HepG2 (cell line): Measurements from ENCODE around the gene MYH10. TPM values are rescaled to one million over a fixed set of nuclear protein-coding genes. Genes with fewer than 3 reads are reported as not detected.
A peak's percentile ranks its signal among the peaks of the same experiment; 100 is the strongest.

Experiments used
- ATAC-seq: fragments of 200-7000 bp; cut with Tn5 transposase; 3 replicates; pipeline ENCODE4 v1.9.1; 2020; ENCODE audit warnings: mild to moderate bottlenecking, moderate library complexity
- BruUV-seq: library from RNA; stranded (reverse); fragments of 400-500 nt; replicated peaks from 2 replicates; lab custom pipeline; 2021; lab: Mats Ljungman, UMichigan
- CTCF ChIA-PET: fragments of 300-600 bp; formaldehyde crosslinking; extraction: SDS; loops from one replicate; lab custom pipeline; 2021; ENCODE audit warnings: low total read pairs, inconsistent platforms, low intra/inter-chr PET ratio; lab: Yijun Ruan, JAX
- POLR2A ChIA-PET: fragments of 350-600 bp; sonication (Branson Sonifier 250); formaldehyde crosslinking; loops from one replicate; lab custom pipeline; 2020; ENCODE audit warnings: antibody characterized with exemption, inconsistent platforms; lab: Yijun Ruan, JAX
- DNase-seq: peaks from one replicate; pipeline ENCODE4 v3.0.0-alpha.2; 2015; ENCODE audit warnings: low spot score
- FAIRE-seq: peaks from 3 replicates; lab custom pipeline; 2011; peaks lifted over from hg19 to GRCh38; lab: Jason Lieb, UNC
- H2AFZ ChIP-seq: one replicate; pipeline ENCODE4 v1.6.1; 2011; ENCODE audit warnings: low read length, inconsistent platforms
- H3K27ac ChIP-seq: fragments of 300-600 bp; 3 replicates; pipeline ENCODE4 v1.8.0; 2011; ENCODE audit warnings: mixed run types, mild to moderate bottlenecking, mixed read lengths, low read length, inconsistent platforms; ENCODE audit not compliant: insufficient read depth; ENCODE audit errors: extremely low read length
- H3K27me3 ChIP-seq, 2 experiments: fragments of 200-600 bp in 1 of 2; 2 replicates in 1 of 2; 3 replicates in 1 of 2; pipeline versions ENCODE4 v1.6.0 to v1.8.0; 2011; ENCODE audit warnings: low read length in 2 of 2, mild to moderate bottlenecking in 2 of 2, moderate library complexity in 2 of 2, inconsistent platforms in 1 of 2; ENCODE audit not compliant: insufficient read depth in 2 of 2, control insufficient read depth in 1 of 2
- H3K36me3 ChIP-seq, 2 experiments: fragments of 200-600 bp in 1 of 2; replicated peaks in 1 of 2; 2 replicates in 1 of 2; 3 replicates in 1 of 2; pipeline versions ENCODE4 v1.5.1 to v1.8.0; 2011; ENCODE audit warnings: low read length in 2 of 2, inconsistent platforms in 1 of 2; ENCODE audit not compliant: insufficient read depth in 2 of 2, control insufficient read depth in 1 of 2
- H3K4me1 ChIP-seq: 2 replicates; pipeline ENCODE4 v1.5.1; 2012; ENCODE audit warnings: low read length, inconsistent platforms; ENCODE audit not compliant: insufficient read depth
- H3K4me2 ChIP-seq: 2 replicates; pipeline ENCODE4 v1.6.0; 2011; ENCODE audit warnings: low read depth, low read length, inconsistent platforms
- H3K4me3 ChIP-seq, 3 experiments: fragments of 200-600 bp in 1 of 3; sonication (generic), shearing (Covaris generic) in 1 of 3; replicated peaks in 1 of 3; 2 replicates each; pipeline ENCODE4 v1.5.1; 2011 to 2016; ENCODE audit warnings: low read length in 3 of 3, inconsistent platforms in 2 of 3, low read depth in 2 of 3, mild to moderate bottlenecking in 2 of 3, control low read depth in 1 of 3, mixed read lengths in 1 of 3; ENCODE audit not compliant: insufficient read depth in 1 of 3
- H3K79me2 ChIP-seq: one replicate; pipeline ENCODE4 v1.6.1; 2011; ENCODE audit warnings: low read length, inconsistent platforms; ENCODE audit not compliant: insufficient read depth
- H3K9ac ChIP-seq: 2 replicates; pipeline ENCODE4 v1.6.0; 2011; ENCODE audit warnings: mild to moderate bottlenecking, low read depth, low read length, inconsistent platforms; ENCODE audit not compliant: insufficient read depth
- H3K9me3 ChIP-seq: 2 replicates; pipeline ENCODE4 v1.5.1; 2012; ENCODE audit warnings: mild to moderate bottlenecking, low read length
- H4K20me1 ChIP-seq: 2 replicates; pipeline ENCODE4 v1.6.0; 2011; ENCODE audit warnings: inconsistent platforms, mild to moderate bottlenecking, low read length, moderate library complexity; ENCODE audit not compliant: insufficient read depth
- AGO2 ChIP-seq: fragments of 200-400 bp; formaldehyde crosslinking; optimal IDR thresholded peaks from 2 replicates; pipeline ENCODE3; 2017; ENCODE audit warnings: mild to moderate bottlenecking, low read depth, low read length, moderate library complexity
- ELF4 ChIP-seq: sonication (generic); formaldehyde crosslinking; IDR thresholded peaks from 2 replicates; pipeline ENCODE4 v1.5.0; 2020; ENCODE audit warnings: missing genetic modification reagents, mild to moderate bottlenecking, moderate library complexity, borderline replicate concordance
- KLF15 ChIP-seq: sonication (generic); formaldehyde crosslinking; IDR thresholded peaks from 2 replicates; pipeline ENCODE4 v1.8.1; 2023; ENCODE audit warnings: borderline replicate concordance, mild to moderate bottlenecking, inconsistent platforms, missing genetic modification reagents, mixed read lengths
- MAFF ChIP-seq: IDR thresholded peaks from 2 replicates; pipeline ENCODE4 v1.6.1; 2011; ENCODE audit warnings: low read depth, low read length, improper control_type of control experiment
- MAFK ChIP-seq, 2 experiments: IDR thresholded peaks in 1 of 2; conservative IDR thresholded peaks in 1 of 2; 2 replicates each; pipeline ENCODE4 v1.6.1; 2011; ENCODE audit warnings: improper control_type of control experiment in 2 of 2, low read length in 2 of 2
- NFATC3 ChIP-seq: sonication (generic); formaldehyde crosslinking; IDR thresholded peaks from 2 replicates; pipeline ENCODE4 v1.5.1; 2020; ENCODE audit warnings: mild to moderate bottlenecking, missing genetic modification reagents
- POLR2A ChIP-seq, 2 experiments: IDR thresholded peaks; 2 replicates each; pipeline ENCODE4 v1.6.1; 2011; ENCODE audit warnings: low read depth in 2 of 2, low read length in 2 of 2, mild to moderate bottlenecking in 1 of 2, moderate library complexity in 1 of 2; ENCODE audit not compliant: insufficient read depth in 1 of 2
- POLR2G ChIP-seq: fragments of 200-400 bp; formaldehyde crosslinking; IDR thresholded peaks from 2 replicates; pipeline ENCODE4 v1.6.1; 2018; ENCODE audit warnings: mild to moderate bottlenecking, low read depth, low read length, moderate library complexity
- RBM22 ChIP-seq: fragments of 200-400 bp; formaldehyde crosslinking; optimal IDR thresholded peaks from 2 replicates; pipeline ENCODE3; 2017; ENCODE audit warnings: mild to moderate bottlenecking, low read length, moderate library complexity
- SCMH1 ChIP-seq: sonication (generic); formaldehyde crosslinking; IDR thresholded peaks from 2 replicates; pipeline ENCODE4 v1.9.0; 2021; ENCODE audit warnings: missing genetic modification reagents, mild to moderate bottlenecking, borderline replicate concordance
- SIN3A ChIP-seq: IDR thresholded peaks from 2 replicates; pipeline ENCODE4 v1.6.1; 2011; ENCODE audit warnings: low read depth, mild to moderate bottlenecking, control low read depth, low read length, borderline replicate concordance
- SPEN ChIP-seq: sonication (generic); formaldehyde crosslinking; IDR thresholded peaks from 2 replicates; pipeline ENCODE4 v1.5.1; 2020; ENCODE audit warnings: low read depth, mild to moderate bottlenecking, missing genetic modification reagents
- SRSF9 ChIP-seq: fragments of 200-400 bp; formaldehyde crosslinking; IDR thresholded peaks from 2 replicates; pipeline ENCODE4 v1.6.1; 2018; ENCODE audit warnings: borderline replicate concordance, mild to moderate bottlenecking, low read depth, low read length; ENCODE audit not compliant: insufficient read depth, poor library complexity, severe bottlenecking
- SSRP1 ChIP-seq: IDR thresholded peaks from 2 replicates; pipeline ENCODE4 v1.6.1; 2016; ENCODE audit warnings: control low read depth
- ZFP36 ChIP-seq: fragments of 150-350 bp; IDR thresholded peaks from 2 replicates; pipeline ENCODE4 v1.6.1; 2018; ENCODE audit warnings: borderline replicate concordance, low read length, low read depth; ENCODE audit not compliant: partially characterized antibody
- ZKSCAN8 ChIP-seq: IDR thresholded peaks from 2 replicates; pipeline ENCODE4 v1.6.1; 2016; ENCODE audit warnings: borderline replicate concordance, missing genetic modification reagents, missing compliant biosample characterization
- ZNF337 ChIP-seq: sonication (generic); formaldehyde crosslinking; IDR thresholded peaks from 2 replicates; pipeline ENCODE4 v1.5.1; 2020; ENCODE audit warnings: missing genetic modification reagents, low read depth, mild to moderate bottlenecking, borderline replicate concordance
- ZNF430 ChIP-seq: sonication (generic); formaldehyde crosslinking; IDR thresholded peaks from 2 replicates; pipeline ENCODE4 v1.9.0; 2021; ENCODE audit warnings: mild to moderate bottlenecking, missing genetic modification reagents
- ZNF713 ChIP-seq: sonication (generic); formaldehyde crosslinking; IDR thresholded peaks from 2 replicates; pipeline ENCODE4 v1.4.0; 2020; ENCODE audit warnings: mild to moderate bottlenecking, missing genetic modification reagents
- ZNF782 ChIP-seq: sonication (generic); formaldehyde crosslinking; IDR thresholded peaks from 2 replicates; pipeline ENCODE4 v1.4.0; 2020; ENCODE audit warnings: missing genetic modification reagents, mild to moderate bottlenecking, borderline replicate concordance
- WGBS: methylation state at CpG from one replicate; pipeline ENCODE4 v1.1.6; 2017; ENCODE audit warnings: low lambda C conversion rate; 5-methylcytosine and 5-hydroxymethylcytosine counted together
- in situ Hi-C: cut with HindIII; loops from 2 replicates; pipeline ENCODE4 v1.10.0; 2017; ENCODE audit warnings: low pct_unique_long_range_greater_than_20kb; ENCODE audit not compliant: extremely low pct_ligation_motif_present
- intact Hi-C: fragments of 100-400 bp; cut with micrococcal nuclease; formaldehyde crosslinking; loops from one replicate; pipeline ENCODE4 v1.10.0; 2022; ENCODE audit not compliant: unreplicated experiment
- polyA plus RNA-seq, 8 experiments: library from polyadenylated mRNA; depleted of rRNA in 3 of 8; stranded (reverse) in 7 of 8; unstranded in 1 of 8; fragments of >200 nt; fragmentation: Illumina TruSeq in 4 of 8; extraction: Trizol in 4 of 8; gene quantifications; 2 replicates each; pipeline versions ENCODE4 v1.2.1 to v1.2.3, GENCODE V29; 2011 to 2016; ENCODE audit warnings: low read depth in 4 of 8, missing spikeins in 1 of 8, mixed read lengths in 1 of 8; ENCODE audit not compliant: insufficient read depth in 1 of 8
- total RNA-seq, 5 experiments: library from RNA; depleted of rRNA; stranded (reverse); fragments of >200 nt; fragmentation: Illumina TruSeq; extraction: Trizol; gene quantifications; 2 replicates each; pipeline ENCODE4 v1.2.3, GENCODE V29; 2016; ENCODE audit warnings: low read depth in 1 of 5
- TF ChIP-seq, protein P1 (sequence below): sonication (generic); formaldehyde crosslinking; IDR thresholded peaks from 2 replicates; pipeline ENCODE4 v1.5.0; 2020; ENCODE audit warnings: missing genetic modification reagents
- TF ChIP-seq, protein P2 (sequence below): sonication (generic); formaldehyde crosslinking; IDR thresholded peaks from 2 replicates; pipeline ENCODE4 v1.4.0; 2020; ENCODE audit warnings: missing genetic modification reagents, borderline replicate concordance

MYH10 gene
- total and polyA plus RNA-seq, 2 of the 13 experiments (the other 11 are each of a cell fraction or from before 2014, with no cell fraction given): 43.4 to 68.6 TPM

DNA sequence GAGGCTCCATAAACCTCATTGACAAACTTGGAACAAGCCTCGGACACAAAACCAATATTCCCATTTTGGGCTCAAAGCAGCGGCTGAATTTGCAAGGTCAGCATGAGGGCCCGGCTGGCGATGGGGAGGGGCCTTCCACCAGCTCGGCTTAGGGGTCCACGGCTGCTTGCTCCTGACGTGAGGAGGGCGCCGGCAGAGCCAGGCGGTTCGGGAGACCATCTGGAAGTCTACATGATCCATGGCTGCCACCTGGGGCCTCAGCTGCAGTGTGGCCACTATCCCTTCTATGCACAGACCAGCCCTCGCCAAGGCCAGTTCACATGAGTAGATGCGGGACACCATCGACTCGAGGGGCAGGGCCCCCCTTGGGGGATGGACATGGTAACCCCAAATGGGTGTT is 155.7 kb downstream of the MYH10 start:
- in situ Hi-C loops (no loop called here), intact Hi-C loops (no loop called here)
- Histone ChIP-seq H3K4me2 (no peak overlapping the region), H4K20me1 (peaks cover 6% of the 10 kb centered on the region; the same call in 1 of the 2 replicates), H3K9ac (no peak overlapping the region), H3K4me1 (peaks cover 22% of the 10 kb centered on the region), H3K27me3 (no peaks in the 10 kb centered on the region), H3K27ac (no peak overlapping the region), H2AFZ (no peak overlapping the region), H3K4me3 (no peak overlapping the region), H3K9me3 (no peaks in the 10 kb centered on the region), H3K79me2 (no peaks in the 10 kb centered on the region), H3K36me3 (peaks cover 26 to 95% of the 10 kb centered on the region in 2 experiments)
- FAIRE-seq (no peak), ATAC-seq (no peak), DNase-seq (no peak)
- BruUV-seq: TSS peak; percentile 62
- 90% methylated on average over 11 of the region's 15 CpGs for WGBS
- POLR2A ChIA-PET: no interaction called here
- CTCF ChIA-PET: no interaction called here
- TF ChIP-seq RBM22 (peak; percentile 86), SPEN (CRISPR knock-in tag) (no peak), POLR2A (IDR thresholded peaks at IDR 0.05; ENCODE audit: insufficient read depth in 1 of 2, low read depth in 2 of 2, low read length in 2 of 2) (peak in 1 of 2 experiments; percentile 42; a peak in 2 of 4 replicates), SSRP1 (CRISPR knock-in tag) (no peak), ZFP36 (no peak), ELF4 (CRISPR knock-in tag) (no peak), SIN3A (no peak), POLR2G (peak; percentile 33; the same call in 1 of the 2 replicates), ZKSCAN8 (no peak), ZNF713 (CRISPR knock-in tag) (no peak), ZNF782 (CRISPR knock-in tag) (no peak), MAFK (conservative IDR thresholded peaks at IDR 0.05 in 1 of 2, IDR thresholded peaks at IDR 0.05 in 1 of 2; ENCODE audit: low read length in 2 of 2) (peak; percentile 85 to 87), NFATC3 (CRISPR knock-in tag) (no peak), MAFF (peak; percentile 67), KLF15 (CRISPR knock-in tag) (no peak), SCMH1 (CRISPR knock-in tag) (no peak), ZNF337 (CRISPR knock-in tag) (no peak), ZNF430 (CRISPR knock-in tag) (no peak), AGO2 (peak; percentile 64), SRSF9 (no peak)
- TF ChIP-seq, protein P1, sequence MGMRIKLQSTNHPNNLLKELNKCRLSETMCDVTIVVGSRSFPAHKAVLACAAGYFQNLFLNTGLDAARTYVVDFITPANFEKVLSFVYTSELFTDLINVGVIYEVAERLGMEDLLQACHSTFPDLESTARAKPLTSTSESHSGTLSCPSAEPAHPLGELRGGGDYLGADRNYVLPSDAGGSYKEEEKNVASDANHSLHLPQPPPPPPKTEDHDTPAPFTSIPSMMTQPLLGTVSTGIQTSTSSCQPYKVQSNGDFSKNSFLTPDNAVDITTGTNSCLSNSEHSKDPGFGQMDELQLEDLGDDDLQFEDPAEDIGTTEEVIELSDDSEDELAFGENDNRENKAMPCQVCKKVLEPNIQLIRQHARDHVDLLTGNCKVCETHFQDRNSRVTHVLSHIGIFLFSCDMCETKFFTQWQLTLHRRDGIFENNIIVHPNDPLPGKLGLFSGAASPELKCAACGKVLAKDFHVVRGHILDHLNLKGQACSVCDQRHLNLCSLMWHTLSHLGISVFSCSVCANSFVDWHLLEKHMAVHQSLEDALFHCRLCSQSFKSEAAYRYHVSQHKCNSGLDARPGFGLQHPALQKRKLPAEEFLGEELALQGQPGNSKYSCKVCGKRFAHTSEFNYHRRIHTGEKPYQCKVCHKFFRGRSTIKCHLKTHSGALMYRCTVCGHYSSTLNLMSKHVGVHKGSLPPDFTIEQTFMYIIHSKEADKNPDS: no peak
- TF ChIP-seq, protein P2, sequence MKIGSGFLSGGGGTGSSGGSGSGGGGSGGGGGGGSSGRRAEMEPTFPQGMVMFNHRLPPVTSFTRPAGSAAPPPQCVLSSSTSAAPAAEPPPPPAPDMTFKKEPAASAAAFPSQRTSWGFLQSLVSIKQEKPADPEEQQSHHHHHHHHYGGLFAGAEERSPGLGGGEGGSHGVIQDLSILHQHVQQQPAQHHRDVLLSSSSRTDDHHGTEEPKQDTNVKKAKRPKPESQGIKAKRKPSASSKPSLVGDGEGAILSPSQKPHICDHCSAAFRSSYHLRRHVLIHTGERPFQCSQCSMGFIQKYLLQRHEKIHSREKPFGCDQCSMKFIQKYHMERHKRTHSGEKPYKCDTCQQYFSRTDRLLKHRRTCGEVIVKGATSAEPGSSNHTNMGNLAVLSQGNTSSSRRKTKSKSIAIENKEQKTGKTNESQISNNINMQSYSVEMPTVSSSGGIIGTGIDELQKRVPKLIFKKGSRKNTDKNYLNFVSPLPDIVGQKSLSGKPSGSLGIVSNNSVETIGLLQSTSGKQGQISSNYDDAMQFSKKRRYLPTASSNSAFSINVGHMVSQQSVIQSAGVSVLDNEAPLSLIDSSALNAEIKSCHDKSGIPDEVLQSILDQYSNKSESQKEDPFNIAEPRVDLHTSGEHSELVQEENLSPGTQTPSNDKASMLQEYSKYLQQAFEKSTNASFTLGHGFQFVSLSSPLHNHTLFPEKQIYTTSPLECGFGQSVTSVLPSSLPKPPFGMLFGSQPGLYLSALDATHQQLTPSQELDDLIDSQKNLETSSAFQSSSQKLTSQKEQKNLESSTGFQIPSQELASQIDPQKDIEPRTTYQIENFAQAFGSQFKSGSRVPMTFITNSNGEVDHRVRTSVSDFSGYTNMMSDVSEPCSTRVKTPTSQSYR: no peak
